Measurements from ENCODE around the gene ACCSL. TPM values are rescaled to one million over a fixed set of nuclear protein-coding genes. Genes with fewer than 3 reads are reported as not detected.

The ACCSL gene
- polyA plus RNA-seq, 3 donors: not detected

DNA sequence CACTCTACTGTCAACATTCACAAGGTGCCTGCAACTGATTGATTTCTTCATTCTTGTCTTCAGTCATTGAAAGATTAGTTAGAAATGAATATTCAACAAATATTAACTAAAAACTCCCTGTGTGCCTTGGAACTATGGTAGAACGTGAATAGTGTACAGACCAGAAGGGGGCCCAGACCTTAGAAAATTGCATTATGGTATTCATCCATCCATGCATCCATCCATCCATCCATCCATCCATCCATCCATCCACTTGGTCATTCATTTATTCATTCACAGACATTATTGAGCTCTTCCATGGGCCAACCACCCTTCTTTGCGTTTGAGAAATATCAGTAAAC lies 10.2 kb upstream of the ACCSL start:
- no peaks in the 10 kb centered on the region for H3K79me2 ChIP-seq (ENCODE audit: insufficient read depth, low read length)
- no peak overlapping the region for H2AFZ ChIP-seq (ENCODE audit: insufficient read depth, low read depth, low read length, poor library complexity, severe bottlenecking)
- H3K4me2 ChIP-seq (replicated peaks; ENCODE audit: extremely low read depth, low read length, poor library complexity, severe bottlenecking): no peak overlapping the region
- no peak overlapping the region for H3K27ac ChIP-seq (ENCODE audit: low read depth in 1 of 2, low read length in 2 of 2)
- Mint-ChIP-seq H3K27ac (no peak overlapping the region), H3K9me3 (peaks cover 0 to 6% (median 2%) of the 10 kb centered on the region in 7 donors), H3K4me3 (no peak overlapping the region), H3K27me3 (ENCODE audit: low read depth in 3 of 3) (peaks cover 6 to 10% (median 8%) of the 10 kb centered on the region in 3 donors), H3K4me1 (no peaks in the 10 kb centered on the region), H3K36me3 (no peaks in the 10 kb centered on the region)
- no peak for DNase-seq
- H3K4me1 ChIP-seq (ENCODE audit: control insufficient read depth in 1 of 2, insufficient read depth in 2 of 2, low read length in 2 of 2): no peaks in the 10 kb centered on the region
- H4K20me1 ChIP-seq (ENCODE audit: insufficient read depth, low read length): no peaks in the 10 kb centered on the region
- no peak overlapping the region for H3K9ac ChIP-seq (ENCODE audit: insufficient read depth, low read length, poor library complexity, severe bottlenecking)
- no CpG with 5 or more reads among the region's 2 CpGs for WGBS (ENCODE audit: insufficient coverage)
- no peak for TF ChIP-seq CTCF (IDR thresholded peaks at IDR 0.05)
- H3K27me3 ChIP-seq (ENCODE audit: control insufficient read depth in 2 of 2, insufficient read depth in 2 of 2, low read length in 2 of 2): no peaks in the 10 kb centered on the region
- peaks cover 0 to 2% of the 10 kb centered on the region in 2 donors for H3K9me3 ChIP-seq (replicated peaks in 1 of 2; ENCODE audit: control insufficient read depth in 1 of 2, insufficient read depth in 1 of 2, low read length in 2 of 2)
- no peaks in the 10 kb centered on the region for H3K36me3 ChIP-seq (replicated peaks in 1 of 2; ENCODE audit: control insufficient read depth in 1 of 2, insufficient read depth in 2 of 2, low read length in 2 of 2)
- intact Hi-C loops (cut with micrococcal nuclease): no loop called here
- no peak overlapping the region for H3K4me3 ChIP-seq (replicated peaks in 1 of 3; ENCODE audit: low read depth in 2 of 3, low read length in 3 of 3)

GRCh38 chr11:44043157-44043556 lies 4.6 kb upstream of the ACCSL start:
- Histone ChIP-seq H3K36me3 (replicated peaks in 1 of 2; ENCODE audit: control insufficient read depth in 1 of 2, insufficient read depth in 2 of 2, low read length in 2 of 2) (no peaks in the 10 kb centered on the region), H2AFZ (ENCODE audit: insufficient read depth, low read depth, low read length, poor library complexity, severe bottlenecking) (no peak overlapping the region), H4K20me1 (ENCODE audit: insufficient read depth, low read length) (no peaks in the 10 kb centered on the region), H3K9me3 (replicated peaks in 1 of 2; ENCODE audit: control insufficient read depth in 1 of 2, insufficient read depth in 1 of 2, low read length in 2 of 2) (peaks cover 0 to 2% of the 10 kb centered on the region in 2 donors), H3K4me1 (ENCODE audit: control insufficient read depth in 1 of 2, insufficient read depth in 2 of 2, low read length in 2 of 2) (no peaks in the 10 kb centered on the region), H3K79me2 (ENCODE audit: insufficient read depth, low read length) (no peaks in the 10 kb centered on the region), H3K27me3 (ENCODE audit: control insufficient read depth in 2 of 2, insufficient read depth in 2 of 2, low read length in 2 of 2) (no peaks in the 10 kb centered on the region), H3K27ac (ENCODE audit: low read depth in 1 of 2, low read length in 2 of 2) (no peak overlapping the region), H3K9ac (ENCODE audit: insufficient read depth, low read length, poor library complexity, severe bottlenecking) (no peak overlapping the region), H3K4me2 (replicated peaks; ENCODE audit: extremely low read depth, low read length, poor library complexity, severe bottlenecking) (no peak overlapping the region), H3K4me3 (replicated peaks in 1 of 3; ENCODE audit: low read depth in 2 of 3, low read length in 3 of 3) (no peak overlapping the region)
- H3K27me3 Mint-ChIP-seq (ENCODE audit: low read depth in 3 of 3): peaks cover 4 to 9% (median 7%) of the 10 kb centered on the region in 3 donors
- no peak overlapping the region for H3K4me3 Mint-ChIP-seq
- no peaks in the 10 kb centered on the region for H3K36me3 Mint-ChIP-seq
- no peak for TF ChIP-seq CTCF (IDR thresholded peaks at IDR 0.05)
- H3K9me3 Mint-ChIP-seq: peaks cover 0 to 6% (median 2%) of the 10 kb centered on the region in 7 donors
- WGBS (ENCODE audit: insufficient coverage): no CpG with 5 or more reads among the region's 2 CpGs
- no peaks in the 10 kb centered on the region for H3K4me1 Mint-ChIP-seq
- intact Hi-C loops (cut with micrococcal nuclease): no loop called here
- no peak for DNase-seq
- H3K27ac Mint-ChIP-seq: no peak overlapping the region
